BJ (cell line): Measurements from ENCODE around the gene ADM. TPM values are rescaled to one million over a fixed set of nuclear protein-coding genes. Genes with fewer than 3 reads are reported as not detected.

ENCODE experiments used
- CTCF ChIA-PET: fragments of 350-600 bp; formaldehyde crosslinking; extraction: SDS; loops from one replicate; lab custom pipeline; 2021; ENCODE audit warnings: antibody characterized with exemption, inconsistent platforms; lab: Yijun Ruan, JAX
- POLR2A ChIA-PET: fragments of 300-600 bp; sonication (Branson Sonifier 250); formaldehyde crosslinking; extraction: SDS; loops from one replicate; lab custom pipeline; 2021; ENCODE audit warnings: antibody characterized with exemption; lab: Charles Lee
- DNase-seq: peaks from one replicate; pipeline ENCODE4 v3.0.0-alpha.2; 2011; ENCODE audit warnings: low read depth
- H3K27me3 ChIP-seq: 2 replicates; pipeline ENCODE4 v1.6.0; 2011; ENCODE audit warnings: low read length; ENCODE audit not compliant: control insufficient read depth, insufficient read depth
- H3K36me3 ChIP-seq: 2 replicates; pipeline ENCODE4 v1.5.1; 2011; ENCODE audit warnings: low read length; ENCODE audit not compliant: control insufficient read depth, insufficient read depth
- H3K4me3 ChIP-seq: 2 replicates; pipeline ENCODE4 v1.5.1; 2011; ENCODE audit warnings: low read depth, mild to moderate bottlenecking, control low read depth, low read length
- CTCF ChIP-seq: IDR thresholded peaks from 2 replicates; pipeline ENCODE4 v1.5.1; 2011; ENCODE audit warnings: low read depth, mild to moderate bottlenecking, control low read depth, inconsistent platforms, low read length, moderate library complexity; ENCODE audit not compliant: insufficient read depth
- polyA plus RNA-seq: library from polyadenylated mRNA; depleted of rRNA; stranded (reverse); fragments of >200 nt; gene quantifications from 2 replicates; pipeline ENCODE4 v1.2.3, GENCODE V29; 2011

The ADM gene
- polyA plus RNA-seq, 1 experiment: 569 TPM

GRCh38 chr11:10309163-10310093, 4.6 kb downstream of the ADM start:
- Histone ChIP-seq H3K4me3 (peak overlapping the region; percentile 94; the same call in 1 of the 2 replicates), H3K27me3 (no peaks in the 10 kb centered on the region), H3K36me3 (peaks cover 24% of the 10 kb centered on the region)
- DNase-seq: peak; percentile 72
- ChIA-PET POLR2A (interaction anchor here (0.5 to 2.6 kb wide), 16 partner anchors 8 to 820 kb away, joined by 3 to 24 read pairs (median 4); no protein-coding TSS in a partner anchor), CTCF (interaction anchor here (1.0 to 3.2 kb wide), 7 partner anchors 8 to 550 kb away, joined by 3 to 38 read pairs (median 10); no protein-coding TSS in a partner anchor)
- no peak for TF ChIP-seq CTCF

- TF ChIP-seq CTCF: no peak
- POLR2A ChIA-PET: interaction anchor here (0.5 to 2.6 kb wide), 16 partner anchors 9 to 692 kb away, joined by 3 to 24 read pairs (median 4); partner anchors contain the start of gene AMPD3
- no peak overlapping the region for H3K4me3 ChIP-seq
- DNase-seq: no peak
- H3K36me3 ChIP-seq: peaks cover 20% of the 10 kb centered on the region
- H3K27me3 ChIP-seq: no peaks in the 10 kb centered on the region
- CTCF ChIA-PET: interaction anchor here (0.6 to 3.2 kb wide), 10 partner anchors 11 to 551 kb away, joined by 3 to 38 read pairs (median 4); no protein-coding TSS in a partner anchor
Measured at GRCh38 chr11:10310301-10310841, 5.5 kb downstream of the ADM start.

- no peak for TF ChIP-seq CTCF
- ChIA-PET CTCF (interaction anchor here (2.8 to 3.2 kb wide), 2 partner anchors 13 to 55 kb away, joined by 20 to 38 read pairs; no protein-coding TSS in a partner anchor), POLR2A (interaction anchor here (2.6 kb wide), 1 partner anchor 67 kb away, joined by 13 read pairs; no protein-coding TSS in a partner anchor)
- peaks cover 6% of the 10 kb centered on the region for H3K36me3 ChIP-seq
- no peak for DNase-seq
- H3K4me3 ChIP-seq: no peak overlapping the region
- H3K27me3 ChIP-seq: no peaks in the 10 kb centered on the region
Measured at GRCh38 chr11:10311802-10312201, 6.9 kb downstream of the ADM start.

GRCh38 chr11:10314199-10315072, 9.6 kb downstream of the ADM start:
- no peaks in the 10 kb centered on the region for H3K36me3 ChIP-seq
- DNase-seq: no peak
- H3K4me3 ChIP-seq: no peak overlapping the region
- ChIA-PET CTCF (interaction anchor here (0.8 to 1.6 kb wide), 6 partner anchors 10 to 421 kb away, joined by 3 to 6 read pairs (median 4); no protein-coding TSS in a partner anchor), POLR2A (interaction anchor here (0.6 to 0.8 kb wide), 2 partner anchors 10 to 555 kb away, joined by 4 read pairs; partner anchors contain the start of gene ADM)
- H3K27me3 ChIP-seq: no peaks in the 10 kb centered on the region
- TF ChIP-seq CTCF: no peak
